ENCODE results near the gene NKX3-2. TPM values are rescaled to one million over a fixed set of nuclear protein-coding genes. Genes with fewer than 3 reads are reported as not detected.
A peak's percentile ranks its signal among the peaks of the same experiment; 100 is the strongest.

NKX3-2 gene
- total RNA-seq, 2 experiments from 2014 or later = 0.57 to 0.63 TPM

GRCh38 chr4:13527192-13527980 is 16.9 kb downstream of the NKX3-2 start:
- Histone ChIP-seq H2AFZ (ENCODE audit: low read length) (no peak overlapping the region), H3K9me3 (ENCODE audit: low read length) (no peaks in the 10 kb centered on the region), H4K20me1 (ENCODE audit: insufficient read depth, low read length) (no peaks in the 10 kb centered on the region), H3K79me2 (ENCODE audit: insufficient read depth, low read depth, low read length) (no peaks in the 10 kb centered on the region), H3K4me2 (ENCODE audit: low read length) (0 out of 2 replicates have a peak overlapping the region, but pooled peaks have one; percentile 53), H3K4me1 (ENCODE audit: insufficient read depth, low read length, poor library complexity, severe bottlenecking) (peaks cover 13% of the 10 kb centered on the region), H3K27ac (ENCODE audit: low read depth, low read length, poor library complexity, severe bottlenecking) (no peak overlapping the region), H3K36me3 (ENCODE audit: insufficient read depth, low read length) (no peaks in the 10 kb centered on the region), H3K9me2 (ENCODE audit: insufficient read depth, low read length) (no peaks in the 10 kb centered on the region), H3K4me3 (ENCODE audit: low read depth, low read length, poor library complexity, severe bottlenecking) (no peak overlapping the region)
- no peak for DNase-seq (ENCODE audit: low spot score)
- no TSS peak for BruUV-seq (replicated peaks)
- CTCF ChIA-PET (ENCODE audit: unreplicated experiment) = no interaction called here
- intact Hi-C loops (cut with micrococcal nuclease; ENCODE audit: unreplicated experiment) = no loop called here
- POLR2A ChIA-PET = interaction anchor here (0.6 to 0.8 kb wide), 2 partner anchors 10 to 188 kb away, joined by 5 to 7 read pairs; no protein-coding TSS in a partner anchor
- TF ChIP-seq CTCF (conservative IDR thresholded peaks at IDR 0.05; ENCODE audit: low read length) (no peak), EZH2phosphoT487 (IDR thresholded peaks at IDR 0.05; ENCODE audit: borderline replicate concordance, low read depth, low read length) (no peak)

- DNase-seq (ENCODE audit: low spot score) = no peak
- H3K4me1 ChIP-seq (ENCODE audit: insufficient read depth, low read length, poor library complexity, severe bottlenecking) = peaks cover 13% of the 10 kb centered on the region
- no peaks in the 10 kb centered on the region for H3K9me3 ChIP-seq (ENCODE audit: low read length)
- ChIA-PET CTCF (ENCODE audit: unreplicated experiment) (no interaction called here), POLR2A (interaction anchor here (2.1 kb wide), 1 partner anchor 15 kb away, joined by 5 read pairs; no protein-coding TSS in a partner anchor)
- intact Hi-C loops (cut with micrococcal nuclease; ENCODE audit: unreplicated experiment) = no loop called here
- no peaks in the 10 kb centered on the region for H3K36me3 ChIP-seq (ENCODE audit: insufficient read depth, low read length)
- BruUV-seq (replicated peaks) = no TSS peak
- no peak overlapping the region for H2AFZ ChIP-seq (ENCODE audit: low read length)
- H4K20me1 ChIP-seq (ENCODE audit: insufficient read depth, low read length) = no peaks in the 10 kb centered on the region
- H3K9me2 ChIP-seq (ENCODE audit: insufficient read depth, low read length) = no peaks in the 10 kb centered on the region
- no peak overlapping the region for H3K4me3 ChIP-seq (ENCODE audit: low read depth, low read length, poor library complexity, severe bottlenecking)
- H3K4me2 ChIP-seq (ENCODE audit: low read length) = no peak overlapping the region
- no peaks in the 10 kb centered on the region for H3K79me2 ChIP-seq (ENCODE audit: insufficient read depth, low read depth, low read length)
- H3K27ac ChIP-seq (ENCODE audit: low read depth, low read length, poor library complexity, severe bottlenecking) = no peak overlapping the region
- no peak for TF ChIP-seq EZH2phosphoT487 (IDR thresholded peaks at IDR 0.05; ENCODE audit: borderline replicate concordance, low read depth, low read length)
- TF ChIP-seq CTCF (conservative IDR thresholded peaks at IDR 0.05; ENCODE audit: low read length) = no peak
These were observed 17.6 kb downstream of the NKX3-2 start for GRCh38 chr4:13526658-13527057.
